ENCODE measurements around the gene ZNF593OS. TPM values are rescaled to one million over a fixed set of nuclear protein-coding genes. Genes with fewer than 3 reads are reported as not detected.

Gene ZNF593OS
- total and polyA plus RNA-seq, 2 of the 8 experiments (the other 6 are each of a cell fraction or from before 2014, with no cell fraction given), result not detected

GRCh38 chr1:26121854-26122773 lies 49.5 kb downstream of the ZNF593OS start:
- 87% methylated on average over 8 of the region's 8 CpGs; no CpG with 5 or more reads in 1 of the 2 experiments for WGBS, 2 experiments (ENCODE audit: extremely low coverage in 1 of 2, insufficient coverage in 1 of 2, insufficient read length in 1 of 2, insufficient replicate concordance in 2 of 2, low coverage in 1 of 2, low lambda C conversion rate in 2 of 2, missing lambda C conversion rate in 1 of 2)
- no peak overlapping the region for H2BK120ac ChIP-seq (replicated peaks; ENCODE audit: low read depth, low read length)
- no peaks in the 10 kb centered on the region for H3K79me2 ChIP-seq (ENCODE audit: control insufficient read depth in 1 of 2, insufficient read depth in 2 of 2, low read length in 2 of 2)
- H3K27ac ChIP-seq (ENCODE audit: low read depth, low read length), result no peak overlapping the region
- H2BK5ac ChIP-seq (ENCODE audit: low read depth, low read length), result no peak overlapping the region
- no peak overlapping the region for H4K91ac ChIP-seq (replicated peaks; ENCODE audit: insufficient read length, low read length)
- no peak overlapping the region for H2AFZ ChIP-seq (ENCODE audit: low read length)
- FAIRE-seq (no peak), DNase-seq (ENCODE audit: low read depth in 1 of 2, low spot score in 2 of 2) (no peak)
- no peak overlapping the region for H3K4me2 ChIP-seq (ENCODE audit: insufficient read depth in 1 of 2, low read depth in 2 of 2, low read length in 2 of 2)
- H3K4ac ChIP-seq (replicated peaks; ENCODE audit: insufficient read length, low read depth, low read length), result no peak overlapping the region
- no peak overlapping the region for H2AK5ac ChIP-seq (ENCODE audit: low read depth, low read length)
- H2BK12ac ChIP-seq (ENCODE audit: low read depth, low read length), result no peak overlapping the region
- H3K56ac ChIP-seq (replicated peaks; ENCODE audit: insufficient read length, low read depth, low read length), result no peak overlapping the region
- no peak overlapping the region for H4K5ac ChIP-seq (ENCODE audit: insufficient read length, low read depth, low read length)
- no peak overlapping the region for H3K9ac ChIP-seq (replicated peaks in 1 of 4; ENCODE audit: extremely low read depth in 1 of 4, low read depth in 3 of 4, low read length in 3 of 4)
- no peak overlapping the region for H3K4me3 ChIP-seq (ENCODE audit: extremely low read depth in 1 of 4, insufficient read depth in 2 of 4, low read depth in 3 of 4, low read length in 4 of 4)
- H3K14ac ChIP-seq (ENCODE audit: insufficient read length), result no peak overlapping the region
- peaks cover 0 to 18% (median 0%) of the 10 kb centered on the region in 4 experiments; a peak in 2 of 8 replicates for H3K36me3 ChIP-seq (ENCODE audit: control insufficient read depth in 2 of 4, insufficient read depth in 4 of 4, low read length in 3 of 4)
- no peak overlapping the region for H4K8ac ChIP-seq (ENCODE audit: extremely low read depth, insufficient read depth, low read length)
- H2BK15ac ChIP-seq (ENCODE audit: low read length), result no peak overlapping the region
- H3K27me3 ChIP-seq (replicated peaks in 1 of 4; ENCODE audit: control insufficient read depth in 3 of 4, extremely low read depth in 1 of 4, insufficient read depth in 3 of 4, low read length in 3 of 4), result no peaks in the 10 kb centered on the region
- no peak overlapping the region for H3K18ac ChIP-seq (ENCODE audit: extremely low read depth, low read length)
- CTCF ChIA-PET (ENCODE audit: partially characterized antibody), result interaction anchor here (1.0 to 5.2 kb wide), 7 partner anchors 9 to 153 kb away, joined by 3 to 31 read pairs (median 4); partner anchors contain the start of gene CATSPER4
- H3K79me1 ChIP-seq (ENCODE audit: low read depth, low read length), result no peaks in the 10 kb centered on the region
- peaks cover 0 to 2% of the 10 kb centered on the region in 2 experiments for H4K20me1 ChIP-seq (replicated peaks in 1 of 2; ENCODE audit: control insufficient read depth in 1 of 2, insufficient read depth in 2 of 2, low read length in 2 of 2)
- H2BK20ac ChIP-seq (ENCODE audit: low read length), result no peak overlapping the region
- no peaks in the 10 kb centered on the region for H3K4me1 ChIP-seq (replicated peaks in 1 of 4; ENCODE audit: control insufficient read depth in 3 of 4, insufficient read depth in 4 of 4, low read length in 3 of 4)
- POLR2A ChIA-PET (ENCODE audit: partially characterized antibody), result interaction anchor here (1.5 to 1.9 kb wide), 2 partner anchors 9 to 10 kb away, joined by 3 to 4 read pairs; no protein-coding TSS in a partner anchor
- H3K9me3 ChIP-seq (ENCODE audit: insufficient read depth in 2 of 2, low read depth in 1 of 2, low read length in 1 of 2), result no peaks in the 10 kb centered on the region
- no peak overlapping the region for H3K23ac ChIP-seq (ENCODE audit: insufficient read length)
- no peaks in the 10 kb centered on the region for H3K23me2 ChIP-seq (ENCODE audit: low read depth, low read length)
- no peak for TF ChIP-seq SP1 (IDR thresholded peaks at IDR 0.05; ENCODE audit: low read depth, low read length)
- no peak for TF ChIP-seq TAF1 (IDR thresholded peaks at IDR 0.05; ENCODE audit: low read depth, low read length)
- TF ChIP-seq PHF8 (conservative IDR thresholded peaks at IDR 0.05; ENCODE audit: low read depth, low read length), result no peak
- TF ChIP-seq SUZ12 (IDR thresholded peaks at IDR 0.05; ENCODE audit: low read length), result no peak
- no peak for TF ChIP-seq POLR2AphosphoS5 (IDR thresholded peaks at IDR 0.05; ENCODE audit: low read depth, low read length)
- no peak for TF ChIP-seq RAD21 (IDR thresholded peaks at IDR 0.05 in 1 of 2, conservative IDR thresholded peaks at IDR 0.05 in 1 of 2; ENCODE audit: low read depth in 2 of 2, low read length in 2 of 2)
- TF ChIP-seq HDAC2 (IDR thresholded peaks at IDR 0.05; ENCODE audit: borderline replicate concordance in 1 of 2, low read depth in 2 of 2, low read length in 2 of 2), result no peak
- TF ChIP-seq GABPA (IDR thresholded peaks at IDR 0.05; ENCODE audit: borderline replicate concordance, insufficient read depth, low read length), result no peak
- TF ChIP-seq JUND (IDR thresholded peaks at IDR 0.05; ENCODE audit: low read length), result no peak
- no peak for TF ChIP-seq CHD1 (IDR thresholded peaks at IDR 0.05; ENCODE audit: low read depth, low read length)

All from H1 (cell line).